ENCODE data around the gene ZYX.

DNA sequence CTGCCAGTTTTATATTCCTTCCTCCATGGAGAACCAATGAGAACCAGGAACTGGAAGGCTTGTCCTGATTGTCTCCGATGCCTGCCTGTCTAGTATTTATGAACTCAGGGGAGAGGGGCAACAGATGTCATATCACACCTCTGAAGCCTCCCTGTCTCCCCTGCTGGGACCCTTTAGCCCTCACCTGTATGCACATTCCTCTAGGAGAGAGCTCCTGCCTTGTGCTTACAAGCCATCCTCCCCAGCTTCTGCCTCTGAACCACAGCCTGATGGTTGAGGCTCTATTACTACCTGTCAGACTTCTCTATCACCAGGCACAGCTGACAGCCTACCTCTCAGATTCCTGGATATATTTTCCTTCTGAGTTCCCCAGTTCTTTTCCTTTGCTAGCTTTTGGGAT lies 12.8 kb upstream of the ZYX start:
- TF ChIP-seq, protein P1, sequence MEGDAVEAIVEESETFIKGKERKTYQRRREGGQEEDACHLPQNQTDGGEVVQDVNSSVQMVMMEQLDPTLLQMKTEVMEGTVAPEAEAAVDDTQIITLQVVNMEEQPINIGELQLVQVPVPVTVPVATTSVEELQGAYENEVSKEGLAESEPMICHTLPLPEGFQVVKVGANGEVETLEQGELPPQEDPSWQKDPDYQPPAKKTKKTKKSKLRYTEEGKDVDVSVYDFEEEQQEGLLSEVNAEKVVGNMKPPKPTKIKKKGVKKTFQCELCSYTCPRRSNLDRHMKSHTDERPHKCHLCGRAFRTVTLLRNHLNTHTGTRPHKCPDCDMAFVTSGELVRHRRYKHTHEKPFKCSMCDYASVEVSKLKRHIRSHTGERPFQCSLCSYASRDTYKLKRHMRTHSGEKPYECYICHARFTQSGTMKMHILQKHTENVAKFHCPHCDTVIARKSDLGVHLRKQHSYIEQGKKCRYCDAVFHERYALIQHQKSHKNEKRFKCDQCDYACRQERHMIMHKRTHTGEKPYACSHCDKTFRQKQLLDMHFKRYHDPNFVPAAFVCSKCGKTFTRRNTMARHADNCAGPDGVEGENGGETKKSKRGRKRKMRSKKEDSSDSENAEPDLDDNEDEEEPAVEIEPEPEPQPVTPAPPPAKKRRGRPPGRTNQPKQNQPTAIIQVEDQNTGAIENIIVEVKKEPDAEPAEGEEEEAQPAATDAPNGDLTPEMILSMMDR (IDR thresholded peaks at IDR 0.05): no peak
- TF ChIP-seq JUN (IDR thresholded peaks at IDR 0.05): no peak
